ENCODE data around the gene PGAM5. TPM values are rescaled to one million over a fixed set of nuclear protein-coding genes. Genes with fewer than 3 reads are reported as not detected.

PGAM5 gene
- polyA plus RNA-seq, 1 of the 3 experiments (the other 2 are of a cell fraction), result 22.5 TPM

- Histone ChIP-seq H3K9ac (no peak overlapping the region), H3K36me3 (replicated peaks in 1 of 2; ENCODE audit: control insufficient read depth in 1 of 2, insufficient read depth in 2 of 2, low read length in 1 of 2) (peaks cover 12 to 39% of the 10 kb centered on the region in 2 experiments), H2AFZ (ENCODE audit: low read depth) (no peak overlapping the region), H3K27me3 (ENCODE audit: insufficient read depth) (no peaks in the 10 kb centered on the region), H3K4me3 (ENCODE audit: low read depth in 2 of 2, low read length in 1 of 2) (no peak overlapping the region), H3K27ac (ENCODE audit: low read depth in 2 of 2, low read length in 1 of 2) (no peak overlapping the region), H3K4me1 (ENCODE audit: control insufficient read depth in 1 of 2, insufficient read depth in 2 of 2, low read depth in 1 of 2, low read length in 1 of 2) (no peaks in the 10 kb centered on the region), H3K4me2 (no peak overlapping the region), H3K9me2 (no peaks in the 10 kb centered on the region), H3F3A (replicated peaks; ENCODE audit: insufficient read depth) (peaks cover 15% of the 10 kb centered on the region), H3K79me2 (ENCODE audit: insufficient read depth) (peaks cover 49% of the 10 kb centered on the region), H3K9me3 (no peaks in the 10 kb centered on the region), H4K20me1 (ENCODE audit: insufficient read depth) (peaks cover 38% of the 10 kb centered on the region)
- DNase-seq, result no peak
- TF ChIP-seq RFX5 (IDR thresholded peaks at IDR 0.05; ENCODE audit: low read length), result no peak
- no peak for TF ChIP-seq GABPA (IDR thresholded peaks at IDR 0.05; ENCODE audit: low read depth)
- TF ChIP-seq MAX (IDR thresholded peaks at IDR 0.05; ENCODE audit: low read depth), result no peak
- no peak for TF ChIP-seq NRF1 (IDR thresholded peaks at IDR 0.05; ENCODE audit: low read depth, low read length)
- TF ChIP-seq TAF1 (IDR thresholded peaks at IDR 0.05; ENCODE audit: borderline replicate concordance, low read depth, low read length), result no peak
- TF ChIP-seq EZH2phosphoT487 (IDR thresholded peaks at IDR 0.05; ENCODE audit: borderline replicate concordance, low read depth), result no peak
- TF ChIP-seq FOXM1 (IDR thresholded peaks at IDR 0.05; ENCODE audit: low read depth), result no peak
- no peak for TF ChIP-seq FOSL2 (IDR thresholded peaks at IDR 0.05; ENCODE audit: borderline replicate concordance, low read depth)
- TF ChIP-seq PBX3 (IDR thresholded peaks at IDR 0.05), result no peak
- no peak for TF ChIP-seq MEF2A (IDR thresholded peaks at IDR 0.05; ENCODE audit: borderline replicate concordance, low read depth)
- no peak for TF ChIP-seq IRF3 (IDR thresholded peaks at IDR 0.05; ENCODE audit: low read depth, low read length)
- TF ChIP-seq SIN3A (IDR thresholded peaks at IDR 0.05; ENCODE audit: borderline replicate concordance, low read depth, low read length), result no peak
- no peak for TF ChIP-seq MXI1 (IDR thresholded peaks at IDR 0.05; ENCODE audit: low read depth, low read length)
- TF ChIP-seq GATA2 (CRISPR knock-in tag; IDR thresholded peaks at IDR 0.05), result no peak
- TF ChIP-seq RXRA (IDR thresholded peaks at IDR 0.05; ENCODE audit: borderline replicate concordance, low read depth), result no peak
- no peak for TF ChIP-seq RAD21 (IDR thresholded peaks at IDR 0.05; ENCODE audit: low read length)
- no peak for TF ChIP-seq ELF1 (IDR thresholded peaks at IDR 0.05)
- no peak for TF ChIP-seq JUND (IDR thresholded peaks at IDR 0.05)
- ChIA-PET POLR2A (no interaction called here), CTCF (no interaction called here)
- 83% methylated on average over 11 of the region's 11 CpGs for WGBS (ENCODE audit: low lambda C conversion rate)
These were observed 5.7 kb downstream of the PGAM5 start for GRCh38 chr12:132716356-132716755.

DNA sequence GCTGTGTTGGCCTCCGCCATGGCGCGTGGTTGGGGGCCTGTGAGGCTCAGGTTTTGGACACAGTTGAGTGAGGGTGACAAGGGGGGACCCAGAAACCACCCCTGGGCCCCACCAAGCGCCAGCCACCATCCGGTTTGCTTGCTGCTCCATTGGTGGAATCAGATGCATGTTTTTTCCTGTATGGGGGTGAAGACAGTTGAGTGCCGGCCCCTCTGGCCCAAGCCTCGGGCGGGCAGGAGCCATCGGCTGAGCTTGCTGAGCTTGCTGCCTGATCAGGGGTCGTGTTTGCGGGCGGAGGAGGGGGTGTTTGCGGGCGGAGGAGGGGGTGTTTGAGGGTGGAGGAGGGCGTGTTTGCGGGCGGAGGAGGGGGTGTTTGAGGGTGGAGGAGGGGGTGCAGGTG is 6.4 kb downstream of the PGAM5 start:
- ChIA-PET CTCF (no interaction called here), POLR2A (no interaction called here)
- Histone ChIP-seq H3K4me2 (no peak overlapping the region), H3K4me3 (ENCODE audit: low read depth in 2 of 2, low read length in 1 of 2) (no peak overlapping the region), H2AFZ (ENCODE audit: low read depth) (no peak overlapping the region), H4K20me1 (ENCODE audit: insufficient read depth) (peaks cover 43% of the 10 kb centered on the region), H3K36me3 (replicated peaks in 1 of 2; ENCODE audit: control insufficient read depth in 1 of 2, insufficient read depth in 2 of 2, low read length in 1 of 2) (peaks cover 17 to 39% of the 10 kb centered on the region in 2 experiments), H3K27ac (ENCODE audit: low read depth in 2 of 2, low read length in 1 of 2) (no peak overlapping the region), H3K9ac (no peak overlapping the region), H3K79me2 (ENCODE audit: insufficient read depth) (peaks cover 42% of the 10 kb centered on the region), H3K27me3 (ENCODE audit: insufficient read depth) (no peaks in the 10 kb centered on the region), H3K9me3 (no peaks in the 10 kb centered on the region), H3K4me1 (ENCODE audit: control insufficient read depth in 1 of 2, insufficient read depth in 2 of 2, low read depth in 1 of 2, low read length in 1 of 2) (no peaks in the 10 kb centered on the region), H3K9me2 (no peaks in the 10 kb centered on the region), H3F3A (replicated peaks; ENCODE audit: insufficient read depth) (peaks cover 17% of the 10 kb centered on the region)
- no peak for DNase-seq
- 94% methylated on average over 16 of the region's 17 CpGs for WGBS (ENCODE audit: low lambda C conversion rate)
- TF ChIP-seq GATA2 (CRISPR knock-in tag; IDR thresholded peaks at IDR 0.05), result no peak
- no peak for TF ChIP-seq JUND (IDR thresholded peaks at IDR 0.05)
- no peak for TF ChIP-seq RFX5 (IDR thresholded peaks at IDR 0.05; ENCODE audit: low read length)
- no peak for TF ChIP-seq YY1 (IDR thresholded peaks at IDR 0.05; ENCODE audit: low read depth)
- TF ChIP-seq MAX (IDR thresholded peaks at IDR 0.05; ENCODE audit: low read depth), result no peak
- TF ChIP-seq USF2 (IDR thresholded peaks at IDR 0.05; ENCODE audit: borderline replicate concordance, low read depth, low read length), result no peak
- no peak for TF ChIP-seq NRF1 (IDR thresholded peaks at IDR 0.05; ENCODE audit: low read depth, low read length)
- no peak for TF ChIP-seq TEAD4 (IDR thresholded peaks at IDR 0.05; ENCODE audit: borderline replicate concordance, insufficient read depth)
- no peak for TF ChIP-seq GABPA (IDR thresholded peaks at IDR 0.05; ENCODE audit: low read depth)
- TF ChIP-seq NFIC (IDR thresholded peaks at IDR 0.05; ENCODE audit: borderline replicate concordance), result no peak
